Measurements from ENCODE around the gene NUP85.

Gene NUP85

DNA sequence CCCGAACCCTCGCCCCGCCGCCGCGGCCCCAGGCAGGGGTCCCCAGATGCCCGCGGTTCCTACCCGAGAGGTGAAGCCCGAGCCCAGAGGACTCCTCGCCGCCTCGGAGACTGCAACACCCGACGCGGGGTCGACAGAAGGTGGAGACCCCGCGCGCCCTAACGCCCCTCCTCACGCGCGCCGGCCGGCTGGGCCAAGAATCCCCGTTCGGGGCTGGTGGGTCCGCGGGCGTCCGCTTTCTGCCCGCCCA is 23.2 kb upstream of the NUP85 start:
- in situ Hi-C loops (cut with MboI; ENCODE audit: low pct_unique_long_range_greater_than_20kb, low sequenced_read_pairs, unreplicated experiment) = loop anchor here (25.0 kb wide), 1 partner anchor 420 kb away; no protein-coding TSS in a partner anchor
- DNase-seq (ENCODE audit: low spot score) = no peak
- TF ChIP-seq, protein P1, sequence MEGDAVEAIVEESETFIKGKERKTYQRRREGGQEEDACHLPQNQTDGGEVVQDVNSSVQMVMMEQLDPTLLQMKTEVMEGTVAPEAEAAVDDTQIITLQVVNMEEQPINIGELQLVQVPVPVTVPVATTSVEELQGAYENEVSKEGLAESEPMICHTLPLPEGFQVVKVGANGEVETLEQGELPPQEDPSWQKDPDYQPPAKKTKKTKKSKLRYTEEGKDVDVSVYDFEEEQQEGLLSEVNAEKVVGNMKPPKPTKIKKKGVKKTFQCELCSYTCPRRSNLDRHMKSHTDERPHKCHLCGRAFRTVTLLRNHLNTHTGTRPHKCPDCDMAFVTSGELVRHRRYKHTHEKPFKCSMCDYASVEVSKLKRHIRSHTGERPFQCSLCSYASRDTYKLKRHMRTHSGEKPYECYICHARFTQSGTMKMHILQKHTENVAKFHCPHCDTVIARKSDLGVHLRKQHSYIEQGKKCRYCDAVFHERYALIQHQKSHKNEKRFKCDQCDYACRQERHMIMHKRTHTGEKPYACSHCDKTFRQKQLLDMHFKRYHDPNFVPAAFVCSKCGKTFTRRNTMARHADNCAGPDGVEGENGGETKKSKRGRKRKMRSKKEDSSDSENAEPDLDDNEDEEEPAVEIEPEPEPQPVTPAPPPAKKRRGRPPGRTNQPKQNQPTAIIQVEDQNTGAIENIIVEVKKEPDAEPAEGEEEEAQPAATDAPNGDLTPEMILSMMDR (IDR thresholded peaks at IDR 0.05; ENCODE audit: extremely low read depth, insufficient read depth, missing control alignments) = no peak

DNA sequence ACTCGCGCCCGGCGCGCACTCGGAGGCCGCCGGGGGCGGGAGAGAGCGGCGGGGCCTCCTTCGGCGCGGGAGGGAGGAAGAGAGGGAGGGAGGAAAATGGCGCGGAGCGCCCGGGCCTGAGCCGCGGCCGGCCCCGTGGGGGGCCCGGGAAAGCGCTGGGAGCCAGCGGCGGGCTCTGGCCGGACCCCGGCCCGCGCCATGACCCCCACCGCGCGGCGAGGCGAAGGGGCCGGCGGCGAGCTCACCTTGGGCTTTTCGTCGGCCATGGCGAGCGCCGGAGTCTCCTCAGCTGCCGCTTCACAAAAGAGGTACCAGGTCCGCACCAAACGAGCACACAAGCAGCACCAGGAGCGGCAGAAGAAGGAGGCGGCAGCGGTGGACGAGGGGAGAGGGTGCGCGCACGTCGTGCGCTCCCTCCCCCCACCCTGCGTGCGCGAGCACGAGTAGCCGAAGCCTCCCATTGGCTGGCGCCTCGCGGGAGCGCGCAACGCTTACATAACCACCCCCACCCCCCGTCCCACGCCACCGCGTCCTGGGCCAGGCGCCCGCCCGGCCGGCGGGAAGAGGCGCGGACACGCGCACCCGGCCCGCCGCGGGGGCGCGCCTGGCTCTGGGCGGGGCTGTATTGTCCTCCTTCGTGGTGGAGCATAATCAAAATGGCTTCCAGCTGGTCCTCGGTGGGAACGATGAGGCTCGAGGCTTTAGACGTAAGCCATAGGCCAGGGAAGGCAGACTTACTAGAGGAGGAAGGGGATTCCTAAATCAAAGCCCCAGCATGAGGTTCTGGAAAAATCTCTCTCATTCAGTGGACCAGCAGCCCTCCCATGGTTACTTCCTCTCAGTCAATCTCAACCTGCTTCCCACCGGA is 22.7 kb upstream of the NUP85 start, which contains the start of gene SUMO2:
Gene SUMO2, minus strand, starts transcription at position 391 of the 868 bp plus-strand sequence. Its CDS starts 125 bp downstream, at position 266.
- in situ Hi-C loops (cut with MboI; ENCODE audit: low pct_unique_long_range_greater_than_20kb, low sequenced_read_pairs, unreplicated experiment) = loop anchor here (25.0 kb wide), 1 partner anchor 421 kb away; no protein-coding TSS in a partner anchor

DNA sequence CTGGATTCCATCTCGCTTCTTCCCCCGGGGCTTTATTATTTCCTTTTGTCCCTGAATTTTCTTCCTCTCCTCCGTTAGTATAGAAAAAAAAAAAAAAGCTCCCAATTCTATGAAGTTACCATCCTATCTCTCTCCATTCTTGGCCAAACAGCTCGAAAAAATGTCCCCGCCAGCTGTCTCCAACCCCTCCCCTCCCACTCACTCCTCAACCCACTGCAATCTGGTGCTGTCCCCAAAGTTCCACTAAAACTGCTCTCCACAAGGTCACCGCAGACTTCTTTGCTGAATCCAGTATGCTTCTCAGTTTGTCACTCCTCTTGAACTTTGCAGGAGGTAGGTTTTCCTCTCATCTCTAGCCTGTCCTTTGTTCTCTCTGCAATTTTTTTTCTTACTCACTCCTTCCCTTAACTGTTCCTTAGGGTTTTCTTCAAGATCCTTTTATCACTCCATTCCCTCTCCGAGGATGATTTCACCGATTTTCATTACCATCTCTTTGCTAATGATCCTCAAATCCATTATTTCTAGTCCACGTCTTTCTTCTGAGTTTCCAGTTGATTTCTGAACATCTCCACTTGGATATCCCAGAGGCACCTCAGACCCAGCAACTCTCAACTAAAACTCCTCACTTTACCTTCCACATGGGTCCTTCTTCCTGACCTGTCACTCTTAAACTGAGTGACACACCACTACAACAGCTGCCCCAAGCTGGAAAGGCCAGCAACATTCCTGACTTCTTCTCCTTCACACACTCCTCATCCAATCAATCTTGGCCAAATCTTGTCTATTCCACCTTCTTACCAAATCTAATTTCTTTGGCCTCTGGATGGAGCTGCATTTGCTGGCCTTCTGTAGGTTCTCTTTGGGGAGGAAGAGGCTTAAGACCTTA is 21.2 kb upstream of the NUP85 start:
- no peak for DNase-seq (ENCODE audit: low spot score)
- in situ Hi-C loops (cut with MboI; ENCODE audit: low pct_unique_long_range_greater_than_20kb, low sequenced_read_pairs, unreplicated experiment) = loop anchor here (25.0 kb wide), 1 partner anchor 422 kb away; no protein-coding TSS in a partner anchor
- TF ChIP-seq, protein P1 (IDR thresholded peaks at IDR 0.05; ENCODE audit: extremely low read depth, insufficient read depth, missing control alignments) = no peak

More for the DNA sequence above, 22.7 kb upstream of the NUP85 start, which contains the start of gene SUMO2:
- TF ChIP-seq, protein P1 (IDR thresholded peaks at IDR 0.05; ENCODE audit: extremely low read depth, insufficient read depth, missing control alignments) = no peak
- DNase-seq (ENCODE audit: low spot score) = peak; percentile 99

DNA sequence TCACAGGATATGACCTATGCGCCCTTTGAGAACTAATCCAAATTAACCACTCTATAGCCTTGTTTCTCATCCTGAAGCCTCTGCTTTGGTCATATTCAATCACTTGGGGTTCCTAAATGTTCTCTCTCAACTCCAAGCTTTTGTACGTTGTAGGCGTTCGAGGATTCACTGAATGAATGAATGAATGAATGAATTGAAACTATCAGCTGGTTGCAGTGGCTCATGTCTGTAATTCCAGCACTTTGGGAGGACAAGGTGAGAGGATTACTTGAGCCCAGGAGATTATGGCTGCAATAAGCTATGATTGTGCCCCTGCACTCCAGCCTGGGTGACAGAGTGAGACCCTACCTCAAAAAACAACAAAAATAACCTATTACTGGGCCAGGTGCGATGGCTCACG is 16.9 kb upstream of the NUP85 start:
- in situ Hi-C loops (cut with MboI; ENCODE audit: low pct_unique_long_range_greater_than_20kb, low sequenced_read_pairs, unreplicated experiment) = loop anchor here (25.0 kb wide), 1 partner anchor 426 kb away; no protein-coding TSS in a partner anchor
- DNase-seq (ENCODE audit: low spot score) = no peak
- TF ChIP-seq, protein P1 (IDR thresholded peaks at IDR 0.05; ENCODE audit: extremely low read depth, insufficient read depth, missing control alignments) = no peak

DNA sequence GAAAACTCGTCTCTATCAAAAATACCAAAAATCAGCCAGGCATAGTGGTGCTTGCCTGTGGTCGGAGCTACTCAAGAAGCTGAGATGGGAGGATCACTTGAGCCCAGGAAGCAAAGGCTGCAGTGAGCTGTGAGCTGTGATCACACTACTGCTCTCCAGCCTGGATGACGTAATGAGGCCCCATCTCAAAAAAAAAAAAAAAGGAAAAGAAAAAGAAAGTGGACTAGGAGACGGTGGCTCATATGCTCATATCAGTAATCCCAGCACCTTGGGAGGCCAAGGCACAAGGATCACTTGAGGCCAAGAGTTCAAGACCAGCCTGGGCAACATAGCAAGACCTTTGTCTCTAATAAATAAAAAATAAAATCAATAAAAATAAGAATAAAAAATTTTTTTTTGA is 13.9 kb upstream of the NUP85 start:
- DNase-seq (ENCODE audit: low spot score) = no peak
- TF ChIP-seq, protein P1 (IDR thresholded peaks at IDR 0.05; ENCODE audit: extremely low read depth, insufficient read depth, missing control alignments) = no peak
- in situ Hi-C loops (cut with MboI; ENCODE audit: low pct_unique_long_range_greater_than_20kb, low sequenced_read_pairs, unreplicated experiment) = loop anchor here (25.0 kb wide), 1 partner anchor 429 kb away; no protein-coding TSS in a partner anchor

DNA sequence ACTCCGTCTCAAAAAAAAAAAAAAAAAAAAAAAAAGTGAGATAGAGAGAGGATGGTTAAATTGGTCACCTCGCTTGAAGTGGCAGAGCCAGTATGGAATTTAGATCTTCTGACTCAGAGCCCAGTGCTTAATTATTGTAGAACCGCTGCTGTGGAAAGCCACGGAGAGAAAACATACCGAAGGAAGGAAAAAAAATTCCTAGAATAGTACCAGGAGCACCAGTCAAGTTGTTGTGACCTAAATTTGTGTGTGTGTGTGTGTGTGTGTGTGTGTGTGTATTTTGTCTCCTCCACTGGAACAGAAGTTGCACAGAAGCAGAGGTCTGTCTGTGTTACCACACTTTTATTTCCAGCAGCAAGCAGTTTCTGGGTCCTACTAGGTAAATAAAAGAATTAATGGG is 10.6 kb upstream of the NUP85 start:
- TF ChIP-seq, protein P1 (IDR thresholded peaks at IDR 0.05; ENCODE audit: extremely low read depth, insufficient read depth, missing control alignments) = no peak
- in situ Hi-C loops (cut with MboI; ENCODE audit: low pct_unique_long_range_greater_than_20kb, low sequenced_read_pairs, unreplicated experiment) = loop anchor here (25.0 kb wide), 1 partner anchor 433 kb away; no protein-coding TSS in a partner anchor
- DNase-seq (ENCODE audit: low spot score) = no peak
